RKO (cell line): ENCODE measurements around the gene TRIAP1.
A peak's percentile ranks its signal among the peaks of the same experiment; 100 is the strongest.
"Not testable (repeated sequence)": the region's sequence is repeated elsewhere in the genome, so short reads cannot be mapped to it uniquely, and the experiment has no call there.

Source experiments
- DNase-seq: peaks from one replicate; pipeline ENCODE4 v3.0.0-alpha.2; 2016; ENCODE audit warnings: low spot score

TRIAP1 gene

DNA sequence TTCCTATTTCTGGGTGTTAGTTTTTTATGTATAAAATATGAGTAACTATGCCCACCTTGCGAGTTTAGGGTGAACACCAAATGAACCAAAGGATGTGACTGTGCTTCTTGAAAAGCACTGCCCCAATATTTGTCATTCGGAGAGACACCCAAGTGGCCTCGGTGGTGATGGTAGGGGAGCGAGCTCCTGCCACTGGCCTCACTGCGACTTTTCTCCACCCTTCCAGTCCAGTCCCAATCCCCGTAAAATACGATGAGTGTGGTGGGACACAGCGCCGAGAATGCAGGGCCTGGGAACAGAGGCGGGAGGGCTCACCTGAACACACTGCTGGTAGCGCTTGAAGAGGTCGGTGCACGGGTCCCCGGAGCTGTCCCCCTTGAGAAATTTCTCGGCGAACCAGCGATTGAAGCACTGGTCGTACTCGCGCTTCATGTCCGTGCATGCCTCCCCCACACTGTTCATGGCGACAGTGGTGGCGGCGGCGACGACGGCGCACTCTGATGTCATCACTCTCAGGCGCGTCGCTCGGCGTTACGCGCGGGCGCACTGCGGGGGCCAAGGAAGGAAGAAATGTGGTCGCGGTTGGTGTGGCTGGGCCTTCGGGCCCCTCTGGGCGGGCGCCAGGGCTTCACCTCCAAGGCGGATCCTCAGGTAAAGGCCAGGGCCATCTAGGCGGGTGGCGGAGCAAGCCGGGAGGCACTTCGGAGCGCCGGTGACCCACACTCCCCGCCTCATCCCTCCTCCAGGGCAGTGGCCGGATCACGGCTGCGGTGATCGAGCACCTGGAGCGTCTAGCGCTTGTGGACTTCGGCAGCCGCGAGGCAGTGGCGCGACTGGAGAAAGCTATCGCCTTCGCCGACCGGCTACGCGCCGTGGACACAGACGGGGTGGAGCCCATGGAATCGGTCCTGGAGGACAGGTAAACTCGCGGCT is at the start of gene TRIAP1, which contains the start of gene GATC:
TRIAP1 (minus strand) TSS at position 474 of the 933 bp plus-strand sequence; CDS start at position 462, 12 bp downstream.
GATC (plus strand) TSS at position 534 of the 933 bp plus-strand sequence; CDS start at position 571, 37 bp downstream.
- peak; percentile 84 for DNase-seq

- no peak for DNase-seq
These were observed 49.1 kb upstream of the TRIAP1 start for GRCh38 chr12:120495186-120495730.

DNA sequence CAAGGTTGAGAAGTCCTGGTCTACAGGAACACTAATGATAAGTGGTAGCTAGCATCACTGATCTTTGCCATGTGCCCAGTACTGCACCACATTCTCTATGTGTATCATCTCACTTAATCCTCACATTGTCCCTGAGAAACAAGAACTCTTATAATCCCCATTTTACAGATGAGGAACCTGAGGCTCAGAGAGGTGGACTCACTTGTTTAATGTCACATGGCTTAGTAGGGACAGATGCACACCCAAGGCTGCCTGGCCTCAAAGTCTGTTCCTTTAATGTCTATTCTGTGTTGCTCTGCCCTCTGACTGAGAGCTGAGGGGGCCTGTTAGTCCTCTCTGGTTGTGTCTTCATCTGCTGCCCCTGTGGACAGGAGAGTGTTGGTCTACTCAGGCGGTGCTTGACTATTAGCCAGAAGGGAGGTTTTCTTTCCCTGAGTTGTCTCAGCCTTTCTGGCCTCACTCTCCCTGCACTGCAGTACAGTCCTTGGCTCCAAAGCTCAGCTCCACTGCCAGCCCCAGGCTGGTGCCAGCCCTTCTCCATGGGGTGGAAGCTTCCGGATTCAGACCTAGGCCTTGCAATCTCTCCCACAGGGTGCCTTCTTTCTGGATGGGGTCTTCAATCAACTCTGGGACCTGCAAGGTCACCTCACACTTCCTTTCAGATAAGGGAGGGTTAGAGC is 44.8 kb upstream of the TRIAP1 start:
- DNase-seq, result no peak

- no peak for DNase-seq
These were observed 44.1 kb upstream of the TRIAP1 start for GRCh38 chr12:120490325-120490724.

DNA sequence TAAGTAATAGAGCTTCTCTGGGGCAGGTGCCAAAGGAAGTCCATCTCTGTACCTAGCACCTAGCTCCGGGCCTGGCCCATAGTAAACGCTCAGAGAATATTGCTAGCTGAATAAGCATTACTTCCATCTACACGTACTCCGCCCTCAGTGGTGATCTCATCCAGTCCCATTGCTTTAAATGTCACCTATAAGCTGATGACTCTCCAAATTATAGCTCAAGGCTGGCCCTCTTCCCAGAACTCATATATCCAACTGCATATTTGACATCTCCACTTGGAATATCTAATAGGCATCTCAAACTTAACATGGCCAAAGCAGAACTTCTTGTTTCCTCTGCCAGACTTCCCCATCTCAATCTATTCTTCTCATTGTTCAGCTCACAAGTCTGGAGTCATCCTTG is 42.8 kb upstream of the TRIAP1 start:
- no peak for DNase-seq

DNA sequence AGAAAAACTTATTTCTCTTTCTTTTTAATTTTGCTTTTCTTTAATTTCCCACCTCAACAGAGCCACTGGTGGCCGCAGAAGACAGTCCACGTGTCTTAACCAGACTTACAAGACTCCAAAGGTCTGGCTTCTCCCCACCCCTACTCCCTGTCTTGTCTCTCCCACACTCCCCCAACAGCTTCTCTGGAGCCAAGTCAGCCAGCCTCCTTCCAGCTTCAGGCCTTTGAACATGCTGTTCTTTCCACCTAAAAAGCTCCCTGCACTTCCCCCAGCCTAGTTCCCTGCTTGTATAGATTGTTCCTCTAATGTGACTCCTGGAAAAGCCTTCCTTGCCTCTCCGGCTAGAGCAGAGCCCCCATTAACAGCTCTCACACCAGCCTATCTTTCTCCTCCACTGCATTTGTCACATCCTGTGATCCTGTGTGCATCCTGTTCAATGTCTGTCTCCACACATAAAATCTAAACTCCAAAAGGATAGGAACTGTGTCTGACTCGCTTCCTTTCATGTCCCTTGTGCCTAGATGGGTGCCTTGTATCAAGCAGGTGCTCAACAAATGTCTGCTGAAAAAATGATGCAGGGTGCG is 42.0 kb upstream of the TRIAP1 start:
- DNase-seq, result no peak

GRCh38 chr12:120487552-120487951 is 41.4 kb upstream of the TRIAP1 start:
- not testable (repeated sequence) for DNase-seq

- DNase-seq, result no peak
These were observed 40.0 kb upstream of the TRIAP1 start for GRCh38 chr12:120485961-120486881.

DNA sequence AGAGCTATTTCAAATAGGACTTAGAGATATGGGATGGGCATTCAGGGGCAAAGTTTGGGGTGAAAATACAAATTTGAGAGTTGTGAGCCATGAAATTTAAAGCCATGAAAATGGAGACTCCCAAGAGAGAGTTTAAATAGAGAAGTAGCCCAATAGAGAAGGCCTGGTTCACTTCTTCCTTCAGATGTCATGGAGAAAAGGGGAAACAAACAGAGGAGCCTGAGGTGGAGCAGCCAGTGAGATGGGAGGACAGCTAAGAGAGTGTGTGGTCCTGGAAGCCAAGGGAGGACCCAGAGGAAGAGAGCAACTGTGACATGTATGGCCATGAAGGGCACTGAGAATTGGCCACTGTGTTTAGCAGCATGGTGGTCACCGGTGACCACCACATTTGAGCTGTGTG is 37.4 kb upstream of the TRIAP1 start:
- no peak for DNase-seq

GRCh38 chr12:120481022-120481767 is 35.0 kb upstream of the TRIAP1 start:
- no peak for DNase-seq

- no peak for DNase-seq
These were observed 34.0 kb upstream of the TRIAP1 start for GRCh38 chr12:120480211-120480610.

GRCh38 chr12:120479458-120479857 is 33.3 kb upstream of the TRIAP1 start:
- DNase-seq, result no peak

DNA sequence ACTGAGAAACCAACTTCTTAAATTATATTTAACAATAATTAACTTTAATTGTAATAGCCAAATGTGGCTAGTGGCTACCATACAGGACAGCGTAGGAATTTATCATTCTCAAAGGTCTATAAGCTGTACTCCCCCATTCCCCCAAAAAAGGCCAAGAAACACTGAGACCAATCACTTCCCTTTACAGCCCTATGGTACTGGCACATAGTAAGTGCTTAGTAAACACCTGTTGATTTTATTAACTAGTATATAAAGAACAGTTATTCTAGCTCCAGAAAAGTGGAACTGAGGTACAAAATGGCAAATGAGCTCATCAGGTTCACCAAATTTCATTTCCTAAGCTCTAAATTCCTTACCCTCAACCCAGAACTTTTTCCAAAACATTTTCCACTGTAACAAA is 29.5 kb upstream of the TRIAP1 start:
- DNase-seq, result no peak

DNA sequence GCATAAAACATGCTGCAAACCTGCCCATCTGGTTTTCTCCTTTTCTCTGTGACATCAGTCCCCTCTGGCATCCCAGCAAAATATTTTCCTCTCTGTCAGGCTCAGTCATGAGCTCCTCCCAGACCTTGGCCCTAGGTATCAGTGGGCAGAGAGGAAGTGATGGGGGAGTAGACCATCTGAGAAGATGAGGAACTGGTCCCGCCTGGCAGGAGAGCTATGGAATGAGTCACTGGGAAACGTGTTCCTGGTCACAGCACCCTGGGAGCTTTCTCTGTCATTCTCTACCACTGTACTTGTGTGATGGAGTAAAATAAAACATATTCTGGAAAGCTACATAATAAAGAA is 28.4 kb upstream of the TRIAP1 start:
- peak; percentile 81 for DNase-seq

DNA sequence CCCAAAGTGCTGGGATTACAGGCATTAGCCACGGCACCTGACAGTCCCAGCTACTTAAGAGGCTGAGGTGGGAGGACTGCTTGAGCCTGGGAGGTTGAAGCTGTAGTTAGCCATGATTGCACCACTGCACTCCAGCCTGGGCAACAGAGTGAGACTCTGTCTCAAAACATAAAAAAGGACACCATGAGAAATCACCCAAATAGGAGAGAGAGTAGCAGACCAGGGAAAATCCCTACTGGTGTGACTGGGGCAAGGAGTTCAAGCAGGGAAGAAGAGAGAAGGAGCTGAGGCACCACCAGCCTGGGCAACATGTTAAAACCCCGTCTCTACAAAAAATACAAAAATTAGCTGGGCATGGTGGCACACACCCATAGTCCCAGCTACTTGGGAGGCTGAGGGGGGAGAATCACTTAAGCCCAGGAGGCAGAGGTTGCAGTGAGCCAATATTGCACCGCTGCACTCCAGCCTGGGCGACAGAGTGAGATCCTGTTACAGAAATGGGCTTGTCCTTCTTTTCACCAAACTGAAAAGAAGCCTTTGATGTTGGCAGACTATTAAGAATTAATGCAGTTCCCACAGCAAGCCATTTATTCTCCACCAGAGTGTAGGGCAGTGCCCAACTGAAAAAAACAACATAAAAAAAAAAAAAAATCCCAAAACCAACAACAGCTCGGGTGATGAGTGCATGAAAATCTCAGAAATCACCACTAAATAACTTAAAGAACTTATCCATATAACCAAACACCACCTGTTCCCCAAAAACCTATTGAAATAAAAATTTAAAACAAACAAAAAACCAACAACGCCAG is 27.8 kb upstream of the TRIAP1 start:
- DNase-seq, result no peak

- no peak for DNase-seq
These were observed 26.3 kb upstream of the TRIAP1 start for GRCh38 chr12:120472521-120472920.

DNA sequence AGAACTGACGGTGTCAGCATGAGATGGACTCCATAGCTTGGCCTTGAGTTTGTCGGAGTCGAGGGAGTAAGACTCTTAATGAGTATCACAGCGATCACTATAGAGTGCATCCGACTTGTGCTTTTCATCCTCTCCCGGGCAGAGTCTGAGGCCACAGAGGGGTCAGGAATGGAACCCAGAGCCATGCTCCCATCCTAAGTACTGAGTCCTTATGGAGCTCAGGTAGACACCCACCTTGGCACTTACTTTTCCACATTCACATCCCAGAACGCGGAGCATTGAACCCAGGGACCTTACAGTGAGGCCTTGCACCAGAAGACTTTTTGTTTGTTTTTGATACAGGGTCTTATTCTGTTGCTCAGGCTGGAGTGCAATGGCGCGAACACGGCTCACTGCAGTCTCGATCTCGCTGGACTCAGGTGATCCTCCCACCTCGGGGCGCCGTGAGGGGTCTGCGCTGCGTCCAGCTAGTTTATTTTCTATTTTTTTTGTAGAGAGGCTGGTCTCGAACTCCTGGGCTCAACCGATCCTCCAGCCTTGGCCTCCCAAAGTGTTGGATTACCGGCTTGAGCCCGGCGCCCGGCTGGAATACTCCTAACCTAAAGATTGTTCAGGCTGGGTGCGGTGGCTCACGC is 24.1 kb upstream of the TRIAP1 start:
- DNase-seq, result peak; percentile 61

DNA sequence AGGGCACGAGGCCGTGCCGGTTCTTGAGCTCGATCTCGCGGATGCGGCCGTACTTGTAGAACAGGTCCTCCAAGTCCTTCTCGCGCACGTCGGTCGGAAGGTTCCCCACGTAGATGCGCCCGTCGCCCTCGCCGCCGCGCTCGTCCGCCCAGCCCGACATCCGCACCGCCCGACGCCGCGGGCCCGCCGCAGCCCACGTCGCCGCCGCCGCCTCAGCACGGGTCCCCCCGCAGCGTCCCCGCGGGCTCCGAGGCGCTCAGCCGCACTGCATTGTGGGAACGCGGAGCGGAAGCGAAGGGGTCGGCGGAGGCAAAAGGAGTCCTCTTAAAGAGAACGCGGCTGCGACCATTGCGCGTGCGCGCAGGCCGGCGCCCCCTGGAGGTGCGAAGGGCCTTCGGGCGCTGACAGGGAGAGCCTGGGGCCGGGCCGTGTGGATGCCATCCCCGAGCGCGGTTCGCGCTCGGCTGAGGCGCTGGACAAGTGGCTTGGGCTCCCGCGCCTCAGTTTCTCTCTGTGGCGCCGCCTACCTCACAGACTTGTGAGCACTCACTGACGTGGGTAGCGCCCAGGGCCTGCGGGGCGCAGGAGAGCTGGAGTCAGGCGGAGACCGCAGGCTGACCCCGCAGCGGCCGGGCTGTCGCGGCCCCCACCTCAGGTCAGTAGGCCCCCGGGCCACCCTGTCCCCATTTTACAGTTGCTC is 23.4 kb upstream of the TRIAP1 start, which contains the start of gene SRSF9:
SRSF9 (minus strand) TSS at position 299 of the 700 bp plus-strand sequence; CDS start at position 160, 139 bp downstream.
- peak; percentile 97 for DNase-seq
